GM19351 (cell line): ENCODE data around the gene TMSB10.

Source experiments
- ATAC-seq: cut with Tn5 transposase; IDR thresholded peaks from one replicate; pipeline ENCODE4 v1.9.1; 2021; ENCODE audit warnings: mild to moderate bottlenecking, moderate library complexity; ENCODE audit not compliant: unreplicated experiment

The TMSB10 gene

DNA sequence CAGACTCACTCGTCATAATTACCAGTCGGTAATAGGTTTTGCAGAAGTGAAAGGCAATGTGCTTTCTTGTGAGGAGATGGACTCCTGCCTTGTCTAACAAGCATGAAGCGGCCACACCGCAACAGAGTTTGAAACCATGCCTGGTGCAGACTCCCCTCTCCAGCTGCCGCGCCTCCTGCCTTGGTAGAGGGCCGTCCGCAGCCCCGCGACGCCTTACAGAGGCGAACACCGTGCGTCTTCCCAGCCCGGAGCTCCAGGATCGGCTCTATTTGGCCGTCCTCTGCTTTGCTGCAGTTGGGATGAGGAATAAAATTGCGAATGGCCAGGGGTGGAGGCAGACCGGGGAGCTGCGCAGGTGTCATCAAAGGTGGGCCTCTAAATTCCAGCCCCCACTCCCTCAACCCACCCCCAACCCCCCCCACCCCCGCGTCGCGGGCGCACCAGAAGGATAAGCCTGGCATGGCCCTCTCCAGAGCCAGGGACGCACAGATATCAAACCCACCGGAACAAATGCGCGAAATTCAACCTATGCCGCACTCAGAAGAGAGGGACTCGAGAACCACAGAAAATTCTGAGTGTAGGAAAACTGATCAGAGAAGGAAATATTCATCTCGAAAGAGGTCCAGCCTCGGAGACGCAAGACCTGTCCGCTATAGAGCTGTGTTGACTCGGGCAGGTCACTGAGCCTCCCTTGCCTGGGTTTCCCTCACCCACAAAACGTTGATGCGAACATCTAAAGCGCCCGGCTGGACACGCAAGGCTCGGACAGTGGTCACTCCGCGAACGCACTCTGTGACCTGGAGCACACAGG lies 25.7 kb upstream of the TMSB10 start:
- ATAC-seq, result peak; percentile 64

DNA sequence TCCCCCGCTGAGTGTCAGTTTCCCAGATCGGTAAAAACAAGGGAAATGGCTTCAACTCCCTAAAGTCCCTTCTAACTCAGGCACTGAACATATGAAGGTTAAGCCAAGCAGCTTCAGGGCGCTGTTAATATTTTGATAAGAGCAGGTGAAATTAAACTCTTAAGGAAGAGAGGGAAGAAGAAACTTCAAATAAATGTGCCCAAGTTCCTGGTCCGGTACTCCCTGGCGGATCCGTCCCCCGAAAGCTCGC lies 25.1 kb upstream of the TMSB10 start:
- no peak for ATAC-seq

DNA sequence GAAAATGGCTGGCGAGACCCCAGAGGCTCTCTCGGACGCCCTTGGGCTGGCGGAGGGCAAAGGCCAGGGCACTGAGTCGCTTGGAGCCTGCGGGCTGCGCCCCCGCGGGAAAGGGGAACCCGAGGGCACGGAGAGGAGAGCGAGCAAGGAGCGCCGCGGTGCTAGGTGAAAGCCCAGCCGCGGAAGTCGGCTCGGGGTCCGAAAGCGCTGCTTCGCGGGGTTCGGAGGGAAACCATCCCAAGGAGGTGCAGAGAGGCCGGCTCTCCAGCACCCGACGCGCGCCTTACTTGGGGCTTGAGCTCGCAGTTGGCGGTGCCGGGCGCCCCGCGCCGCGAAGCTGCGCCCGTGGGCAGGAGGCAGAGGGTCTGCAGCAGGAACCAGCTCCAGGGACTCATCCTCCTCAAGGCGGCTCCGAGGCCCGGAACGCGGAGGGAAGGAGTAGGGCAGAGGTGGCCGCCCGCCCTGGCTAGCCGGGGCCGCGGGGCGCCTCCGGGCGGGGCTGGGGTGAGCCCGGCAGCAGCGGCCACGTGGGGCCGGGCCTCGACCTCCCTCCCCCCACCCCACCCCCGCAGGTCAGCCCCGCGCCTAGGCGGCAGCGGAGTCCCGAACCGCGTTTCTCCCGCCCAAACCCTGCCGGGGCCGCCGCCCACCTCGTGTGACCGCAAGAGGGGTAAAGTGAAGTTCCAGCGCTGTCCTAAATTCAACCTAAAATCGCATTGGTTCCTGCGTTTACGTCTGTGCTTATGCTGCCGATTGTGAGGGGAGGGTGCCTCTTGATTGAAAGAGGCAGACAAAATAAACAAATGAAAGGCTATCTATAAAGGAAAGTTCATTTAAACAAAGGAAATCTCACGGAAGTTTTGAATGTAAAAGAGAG lies 24.6 kb upstream of the TMSB10 start, which contains the start of gene TRABD2A:
Gene TRABD2A, minus strand, starts transcription at position 440 of the 877 bp plus-strand sequence. Its CDS starts 45 bp downstream, at position 395.
- no peak for ATAC-seq

DNA sequence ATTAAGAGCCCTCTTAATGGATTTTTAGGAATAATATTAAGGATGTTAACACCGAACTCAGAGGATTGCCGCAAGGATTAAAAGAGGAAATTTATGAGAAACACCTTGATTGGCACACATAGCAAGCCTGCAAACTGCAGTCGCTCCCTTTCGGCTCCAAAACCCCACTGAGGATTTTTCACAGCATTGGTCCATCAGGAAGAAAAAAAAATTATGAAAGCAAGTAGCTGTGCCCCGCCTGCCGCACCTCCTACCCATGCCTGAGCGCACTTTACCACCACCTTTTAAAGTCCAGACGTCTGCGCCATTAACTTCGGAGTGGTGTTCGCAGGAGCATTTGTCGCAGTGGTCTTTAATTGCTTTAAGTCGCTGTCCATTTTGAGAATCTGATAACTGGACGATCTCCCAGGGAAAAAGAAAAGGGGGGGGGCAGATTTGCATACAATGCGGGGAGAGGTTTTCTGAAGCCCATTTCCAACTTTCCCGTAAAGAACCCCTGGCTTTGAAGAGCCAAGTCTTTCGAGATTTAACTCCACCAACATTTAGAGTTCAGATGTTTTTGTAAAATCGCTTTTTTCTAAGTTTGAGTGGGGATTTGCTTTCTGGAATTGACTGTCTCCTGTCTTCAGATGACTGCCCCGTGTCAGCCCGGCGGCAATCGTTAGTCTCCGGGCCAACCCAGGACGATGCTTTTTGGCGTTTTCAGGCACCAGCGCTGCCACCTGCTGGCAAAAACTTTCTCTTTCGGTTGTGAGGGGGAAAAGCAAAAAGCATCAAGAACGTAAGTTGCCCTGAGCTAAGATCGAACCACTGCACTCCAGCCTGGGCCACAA lies 23.7 kb upstream of the TMSB10 start:
- peak; percentile 62 for ATAC-seq

DNA sequence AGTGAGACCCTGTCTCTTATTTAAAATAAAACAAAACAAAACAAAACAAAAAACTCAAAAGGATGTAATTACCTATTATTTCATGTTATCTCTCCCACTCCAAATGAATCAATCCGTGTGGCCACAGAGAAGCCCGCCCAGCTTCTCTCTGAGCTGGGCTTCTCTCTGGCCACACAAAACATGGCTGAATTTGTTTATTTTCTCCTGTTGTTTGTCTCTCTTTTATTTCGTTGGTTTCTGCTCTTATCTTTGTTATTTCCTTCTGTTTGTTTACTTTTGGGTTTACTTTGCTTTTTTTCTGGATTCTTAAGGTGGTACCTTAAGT lies 23.1 kb upstream of the TMSB10 start:
- no peak for ATAC-seq

DNA sequence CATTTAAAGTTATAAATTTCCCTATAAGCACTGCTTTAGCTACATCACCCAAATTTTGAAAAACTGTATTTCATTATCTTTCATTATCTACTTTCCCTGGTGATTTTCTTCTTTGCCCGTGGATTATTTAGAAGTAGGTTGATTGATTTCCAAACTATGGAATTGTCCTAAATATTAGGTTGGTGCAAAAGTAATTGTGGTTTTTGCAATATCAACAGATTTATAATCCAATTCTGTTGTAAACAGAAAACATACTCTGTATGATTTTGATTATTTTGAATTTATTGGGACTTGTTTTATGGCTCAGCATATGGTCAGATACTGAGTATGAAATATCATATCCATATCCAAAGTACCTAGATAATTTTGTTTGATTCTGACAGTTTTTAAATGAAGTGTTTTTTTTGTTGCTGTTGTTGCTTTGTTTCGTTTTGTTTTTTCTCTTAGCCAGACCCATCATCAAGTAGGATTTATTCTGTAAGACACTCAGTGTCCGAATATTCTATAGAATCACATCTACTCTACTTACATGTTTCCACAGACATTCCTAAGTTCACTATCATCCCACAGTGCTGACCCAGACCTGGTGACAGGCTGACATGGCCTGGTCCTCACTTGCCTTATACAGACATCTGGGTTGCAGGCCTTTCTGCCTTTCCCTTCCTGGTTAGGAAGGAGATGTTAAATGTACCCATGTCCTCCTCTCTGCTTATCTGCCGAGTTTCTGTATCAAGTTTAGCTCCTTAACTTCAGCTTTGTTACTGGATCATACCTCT lies 22.5 kb upstream of the TMSB10 start:
- ATAC-seq, result no peak

DNA sequence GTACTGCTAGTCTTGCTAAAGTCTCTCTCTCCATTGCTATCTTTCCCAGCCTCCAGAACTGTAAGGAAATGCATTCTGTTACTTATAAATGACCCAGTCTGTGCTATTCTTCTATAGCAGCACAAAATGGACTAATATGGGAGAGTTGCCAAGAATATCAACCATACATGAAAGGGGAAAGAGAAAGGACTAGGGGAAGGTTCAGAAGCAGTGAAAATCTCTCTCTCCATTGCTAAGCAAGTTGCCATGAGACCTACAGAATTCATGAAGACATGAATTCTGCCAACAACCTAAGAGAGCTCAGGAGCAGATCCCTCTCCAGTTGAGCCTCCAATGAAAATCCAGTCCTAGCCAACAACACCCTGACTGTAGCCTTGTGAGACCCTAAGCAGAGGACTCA lies 21.0 kb upstream of the TMSB10 start:
- no peak for ATAC-seq

DNA sequence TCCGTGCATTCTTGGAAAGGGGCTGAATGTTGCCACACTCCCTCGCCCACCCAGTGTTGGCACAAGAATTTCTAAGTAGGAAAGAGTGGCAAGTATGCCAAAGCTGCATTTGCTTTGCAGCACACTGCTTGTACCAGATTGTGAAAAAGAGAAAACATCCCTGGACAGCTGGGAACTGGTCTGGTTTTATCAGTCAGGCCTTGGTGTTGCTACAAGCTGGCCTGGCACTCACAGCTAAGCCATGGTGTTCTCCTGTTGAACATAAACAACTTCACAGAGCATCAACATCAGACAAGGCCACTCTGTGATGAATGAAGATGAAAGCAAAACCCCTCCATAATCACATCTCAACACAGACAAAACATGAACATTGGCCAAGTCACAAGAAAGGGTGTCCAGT lies 20.3 kb upstream of the TMSB10 start:
- ATAC-seq, result no peak

DNA sequence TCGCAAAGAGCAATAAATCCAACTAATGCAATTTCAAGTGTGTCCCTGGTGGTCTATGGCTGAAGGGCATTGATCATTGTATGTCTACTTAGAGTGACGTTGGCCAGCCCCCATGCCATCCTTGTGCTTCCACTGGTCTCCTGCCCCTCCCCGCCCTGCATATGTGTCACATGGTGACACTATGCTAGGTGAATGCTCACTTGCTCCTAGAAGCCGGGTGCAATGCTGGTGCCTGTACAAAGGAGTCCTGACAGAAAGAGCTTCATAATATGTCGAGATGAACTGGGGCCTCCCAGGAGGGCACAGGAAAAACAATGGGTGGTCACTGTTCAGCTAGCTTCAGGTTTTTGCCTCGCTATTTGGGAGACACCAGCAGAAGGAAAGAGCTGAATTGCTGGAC lies 18.7 kb upstream of the TMSB10 start:
- no peak for ATAC-seq

DNA sequence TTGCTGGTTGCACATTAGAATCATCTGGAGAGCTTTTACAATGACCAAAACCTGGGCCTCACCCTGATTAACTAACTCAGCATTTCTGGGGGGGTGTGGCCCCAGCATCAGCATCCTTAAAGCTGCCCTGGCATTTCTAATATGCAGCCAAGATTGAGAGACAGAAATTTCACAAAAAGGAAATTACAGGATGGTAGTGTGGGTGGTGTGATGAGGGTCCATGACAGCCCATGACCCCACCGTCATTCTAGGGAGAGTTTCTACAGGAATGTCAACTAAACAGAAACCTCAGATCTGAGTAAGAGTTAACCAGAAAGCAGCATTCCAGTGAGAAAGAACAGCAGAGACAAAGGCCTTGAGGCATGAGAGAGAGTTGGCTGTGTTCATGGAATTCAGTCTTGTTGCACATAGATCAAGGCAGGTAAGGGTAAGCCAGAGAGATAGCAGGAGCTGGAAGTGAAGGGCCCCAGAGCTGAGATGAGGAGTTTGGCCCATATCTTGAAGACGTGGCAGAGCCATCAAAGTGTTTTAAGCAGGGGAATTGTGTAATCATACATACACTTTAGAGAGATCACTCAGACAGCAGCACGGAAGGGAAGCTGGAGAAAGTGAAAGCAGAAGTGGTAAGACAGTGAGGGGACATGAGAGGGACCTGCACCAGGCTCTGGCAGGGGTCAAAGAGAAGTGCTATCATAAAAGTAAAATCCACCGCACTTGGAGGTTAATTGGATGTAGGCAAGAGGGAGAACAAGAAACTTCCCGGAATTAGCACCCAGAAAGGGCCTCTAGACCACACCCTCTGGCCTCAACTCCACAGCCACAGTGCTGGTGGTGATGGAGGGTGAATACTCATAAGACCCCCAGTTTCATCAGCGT lies 16.8 kb upstream of the TMSB10 start:
- peak; percentile 96 for ATAC-seq

DNA sequence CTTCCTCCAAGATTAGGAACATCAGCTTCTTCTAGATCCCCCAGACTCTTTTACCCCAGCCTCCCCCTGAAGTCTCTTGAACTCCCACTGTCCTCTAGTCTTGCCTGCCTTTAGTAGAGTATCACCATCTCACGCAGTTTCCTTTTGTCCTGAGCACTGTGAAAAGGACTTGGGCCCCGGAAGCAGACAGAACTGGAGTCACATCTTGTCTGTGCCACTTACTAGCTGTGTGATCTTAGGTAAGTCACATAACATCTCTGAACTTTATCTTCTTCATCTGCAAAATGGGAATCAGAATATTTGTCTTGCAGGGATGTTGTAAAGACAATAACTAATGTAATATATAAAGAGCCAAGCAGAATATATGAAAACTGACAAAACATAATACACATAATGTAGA lies 16.1 kb upstream of the TMSB10 start:
- peak; percentile 24 for ATAC-seq

DNA sequence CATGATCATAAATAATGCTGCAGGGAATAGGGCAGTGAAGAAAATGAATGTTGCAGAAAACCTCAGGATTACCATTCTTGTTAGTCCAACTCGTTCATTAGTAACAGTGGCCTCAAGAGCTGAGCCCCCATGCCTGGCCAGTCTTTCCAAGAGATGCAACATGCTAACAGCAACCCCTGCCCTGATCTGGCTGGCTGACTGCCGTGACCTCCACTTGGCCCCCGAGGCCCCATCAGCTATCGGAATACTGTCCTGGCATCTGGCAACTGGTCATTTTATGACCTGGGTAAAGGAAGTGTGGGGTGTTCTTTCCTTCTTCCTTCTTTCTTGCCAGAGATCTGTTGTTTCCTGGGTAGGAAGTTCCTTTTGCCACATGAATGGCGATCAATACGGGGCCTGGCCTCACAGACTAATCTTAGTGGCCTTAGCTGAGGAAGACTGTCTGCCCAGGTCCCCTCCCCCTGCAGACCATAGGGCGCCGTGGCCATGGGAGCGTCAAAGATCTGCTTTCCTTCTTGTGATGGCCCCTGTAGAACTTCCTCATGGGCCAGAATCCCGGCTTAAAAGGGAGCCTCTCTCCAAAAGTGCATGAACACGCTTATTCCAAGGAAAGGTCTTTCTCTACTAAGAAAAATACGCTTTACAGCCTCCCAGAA lies 14.0 kb upstream of the TMSB10 start:
- no peak for ATAC-seq

DNA sequence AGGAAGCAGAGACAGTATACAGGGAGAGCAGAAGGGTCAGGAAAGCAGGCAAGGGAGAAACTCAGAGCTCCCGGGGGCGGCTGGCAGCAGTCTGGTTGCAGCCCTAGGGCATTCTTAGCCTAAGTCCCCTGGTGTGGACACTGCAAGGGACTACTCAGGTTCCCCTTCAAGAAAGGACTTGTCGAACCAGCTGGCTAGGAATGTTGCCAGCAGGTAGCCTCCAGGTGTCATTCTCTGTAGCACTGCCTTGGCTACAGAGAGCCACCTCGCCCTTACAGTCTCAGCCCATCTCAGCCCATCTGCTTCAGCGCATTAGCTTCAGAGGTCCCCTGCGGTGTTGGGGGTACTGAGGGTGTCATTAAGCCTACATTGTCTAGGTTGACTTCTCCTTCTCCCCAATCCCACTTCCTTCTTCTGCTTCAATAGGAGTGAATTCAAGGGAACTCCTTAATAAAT lies 11.3 kb upstream of the TMSB10 start:
- ATAC-seq, result no peak

DNA sequence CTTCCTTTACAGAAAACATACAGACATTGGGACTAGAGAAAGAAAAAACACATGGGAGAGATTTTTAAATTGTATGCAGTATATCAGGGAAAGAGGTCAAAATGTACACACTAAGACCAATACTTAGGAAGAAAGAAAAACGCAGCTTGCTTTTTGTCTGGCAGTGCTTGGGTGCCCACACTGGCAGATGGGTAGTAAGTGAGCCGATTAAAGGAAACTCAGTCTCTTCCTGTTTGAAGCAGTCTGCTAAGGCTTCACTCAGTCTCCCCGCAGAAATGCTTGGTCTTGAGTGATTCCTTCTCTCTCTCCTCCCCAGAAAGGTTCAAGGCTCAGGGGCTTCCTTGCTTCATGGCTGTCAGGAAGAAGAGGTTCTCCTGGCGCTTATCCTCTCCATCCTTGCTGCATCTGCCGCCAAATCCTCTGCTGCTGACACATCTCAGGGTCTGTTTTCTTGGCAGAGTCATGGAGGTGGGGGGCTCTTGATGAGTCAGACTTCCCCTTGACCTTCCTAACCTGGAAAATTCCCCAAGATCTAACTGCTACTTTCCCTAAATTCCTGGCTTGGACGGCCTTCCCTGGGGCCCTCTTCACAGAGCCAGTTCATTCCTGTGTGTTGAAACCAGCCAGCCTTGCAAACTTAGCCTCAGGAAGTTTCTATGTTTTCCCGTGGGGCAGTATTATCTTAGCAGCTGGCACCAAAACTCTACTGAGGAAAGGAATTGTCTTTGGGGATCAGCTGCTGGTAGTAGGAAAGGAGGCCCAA lies 10.5 kb upstream of the TMSB10 start:
- no peak for ATAC-seq

DNA sequence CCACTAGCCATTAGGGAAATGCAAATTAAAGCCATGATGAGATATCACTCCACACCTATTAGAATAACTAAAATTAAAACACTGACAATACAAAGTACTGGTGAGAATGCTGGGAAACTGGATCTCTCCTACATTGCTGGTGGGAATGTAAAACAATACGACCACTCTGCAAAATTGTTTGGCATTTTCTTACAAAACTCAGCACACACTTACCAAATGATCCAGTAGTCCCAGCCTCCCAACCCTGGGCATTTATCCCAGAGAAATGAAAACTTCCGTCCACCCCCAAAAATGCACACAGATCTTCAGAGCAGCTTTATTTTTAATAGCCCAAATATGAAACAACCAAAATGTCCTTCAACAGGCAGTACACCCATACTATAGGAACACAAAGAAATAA lies 8.9 kb upstream of the TMSB10 start:
- no peak for ATAC-seq

DNA sequence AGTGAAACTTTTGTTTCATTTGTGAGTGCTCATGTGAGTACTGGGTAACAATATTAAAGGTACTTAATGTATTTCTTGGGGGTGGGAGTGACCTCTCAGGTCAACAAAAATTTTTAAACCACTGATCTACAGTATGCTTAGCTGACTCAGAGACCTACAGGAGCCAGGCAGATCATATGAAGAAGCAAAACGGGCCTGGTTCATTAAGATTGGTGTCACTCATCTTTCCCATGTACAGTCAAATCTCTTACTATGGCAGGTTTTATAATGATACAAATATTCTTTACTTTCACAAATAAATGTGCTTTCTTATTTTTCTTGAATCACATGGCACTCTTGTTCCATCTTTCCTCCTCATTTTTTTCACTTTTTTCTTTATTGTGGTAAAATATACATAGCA lies 7.7 kb upstream of the TMSB10 start:
- ATAC-seq, result no peak

DNA sequence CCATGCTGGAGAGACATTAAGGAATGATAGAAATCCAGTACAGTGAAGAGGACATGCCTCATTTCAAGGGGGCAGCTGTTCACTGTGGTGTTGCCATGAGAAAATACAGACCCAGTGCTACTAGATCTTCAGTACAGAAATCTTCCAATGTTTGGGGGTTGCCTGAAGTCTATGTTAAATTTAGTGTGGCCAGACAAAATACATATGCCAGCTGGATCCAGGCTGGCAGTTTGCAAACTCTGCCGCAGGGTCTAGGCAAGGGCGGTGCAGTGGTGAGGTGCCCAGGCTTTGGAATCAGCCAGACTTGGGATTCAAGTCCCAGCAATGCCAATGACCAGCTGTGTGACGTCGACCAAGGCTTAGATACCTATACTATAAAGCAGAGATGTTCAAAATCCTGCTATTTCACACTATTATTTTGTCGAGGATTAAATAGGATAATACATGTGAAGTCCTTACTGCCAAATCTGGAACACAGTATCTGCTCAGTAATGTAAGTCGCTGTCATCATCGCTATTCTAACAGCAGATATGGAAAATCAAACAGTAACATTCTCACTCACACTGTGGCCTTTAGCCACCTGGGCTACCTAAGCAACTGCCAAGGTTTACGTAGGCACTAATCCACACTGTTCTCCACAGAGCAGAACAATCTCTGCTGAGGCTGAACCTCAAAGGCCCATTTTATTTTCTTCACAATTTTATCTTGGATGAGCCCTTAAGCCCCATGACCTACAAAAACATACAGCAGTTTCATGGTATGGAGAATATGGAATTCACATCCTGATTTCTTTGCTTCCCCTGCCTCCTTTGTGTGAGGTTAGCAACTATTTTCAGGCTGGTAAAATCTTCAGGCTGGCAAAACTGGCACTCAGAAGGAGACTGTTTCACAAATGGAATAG lies 5.9 kb upstream of the TMSB10 start:
- ATAC-seq, result no peak
